PFSK-1 (cell line): ENCODE measurements around the gene CPSF2.

ENCODE experiments used
- FOXP2 ChIP-seq: optimal IDR thresholded peaks from 2 replicates; pipeline ENCODE3; 2011; ENCODE audit warnings: borderline replicate concordance, control low read depth, inconsistent platforms; ENCODE audit not compliant: insufficient read depth; ENCODE audit errors: extremely low read length, extremely low read depth
- POLR2AphosphoS5 ChIP-seq: IDR thresholded peaks from 2 replicates; pipeline ENCODE4 v1.6.1; 2012; ENCODE audit warnings: low read depth, mild to moderate bottlenecking, control low read depth, low read length, moderate library complexity
- SIN3A ChIP-seq: IDR thresholded peaks from 2 replicates; pipeline ENCODE4 v1.6.1; 2012; ENCODE audit warnings: mild to moderate bottlenecking, low read length, moderate library complexity, borderline replicate concordance; ENCODE audit not compliant: insufficient read depth
- TAF1 ChIP-seq: IDR thresholded peaks from 2 replicates; pipeline ENCODE4 v1.6.1; 2012; ENCODE audit warnings: low read length, control low read depth, borderline replicate concordance; ENCODE audit not compliant: insufficient read depth
- TF ChIP-seq, protein P1 (sequence below), 2 experiments: IDR thresholded peaks; 2 replicates each; pipeline versions ENCODE4 v1.6.1 to v1.8.0; 2011 to 2012; ENCODE audit warnings: low read depth in 2 of 2, low read length in 2 of 2, control low read depth in 1 of 2, inconsistent platforms in 1 of 2, mild to moderate bottlenecking in 1 of 2, moderate library complexity in 1 of 2; ENCODE audit not compliant: insufficient read depth in 1 of 2

Gene CPSF2

DNA sequence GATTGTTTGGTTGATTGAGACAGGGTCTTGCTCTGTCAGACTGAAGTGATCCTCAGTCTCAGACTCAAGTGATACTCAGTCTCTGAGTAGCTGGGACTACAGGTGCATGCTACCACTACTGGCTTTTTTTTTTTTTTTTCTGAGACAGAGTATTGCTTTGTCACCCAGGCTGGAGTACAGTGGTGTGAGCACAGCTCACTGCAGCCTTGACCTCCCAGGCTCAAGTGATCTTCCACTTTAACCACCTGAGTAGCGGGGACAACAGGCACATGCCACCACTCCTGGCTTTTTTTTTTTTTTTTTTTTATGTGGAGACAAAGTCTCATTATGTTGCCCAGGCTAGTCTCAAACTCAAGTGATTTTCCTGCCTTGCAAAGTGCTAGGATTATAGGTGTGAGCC is 31.8 kb downstream of the CPSF2 start:
- TF ChIP-seq POLR2AphosphoS5: no peak
- TF ChIP-seq, protein P1, sequence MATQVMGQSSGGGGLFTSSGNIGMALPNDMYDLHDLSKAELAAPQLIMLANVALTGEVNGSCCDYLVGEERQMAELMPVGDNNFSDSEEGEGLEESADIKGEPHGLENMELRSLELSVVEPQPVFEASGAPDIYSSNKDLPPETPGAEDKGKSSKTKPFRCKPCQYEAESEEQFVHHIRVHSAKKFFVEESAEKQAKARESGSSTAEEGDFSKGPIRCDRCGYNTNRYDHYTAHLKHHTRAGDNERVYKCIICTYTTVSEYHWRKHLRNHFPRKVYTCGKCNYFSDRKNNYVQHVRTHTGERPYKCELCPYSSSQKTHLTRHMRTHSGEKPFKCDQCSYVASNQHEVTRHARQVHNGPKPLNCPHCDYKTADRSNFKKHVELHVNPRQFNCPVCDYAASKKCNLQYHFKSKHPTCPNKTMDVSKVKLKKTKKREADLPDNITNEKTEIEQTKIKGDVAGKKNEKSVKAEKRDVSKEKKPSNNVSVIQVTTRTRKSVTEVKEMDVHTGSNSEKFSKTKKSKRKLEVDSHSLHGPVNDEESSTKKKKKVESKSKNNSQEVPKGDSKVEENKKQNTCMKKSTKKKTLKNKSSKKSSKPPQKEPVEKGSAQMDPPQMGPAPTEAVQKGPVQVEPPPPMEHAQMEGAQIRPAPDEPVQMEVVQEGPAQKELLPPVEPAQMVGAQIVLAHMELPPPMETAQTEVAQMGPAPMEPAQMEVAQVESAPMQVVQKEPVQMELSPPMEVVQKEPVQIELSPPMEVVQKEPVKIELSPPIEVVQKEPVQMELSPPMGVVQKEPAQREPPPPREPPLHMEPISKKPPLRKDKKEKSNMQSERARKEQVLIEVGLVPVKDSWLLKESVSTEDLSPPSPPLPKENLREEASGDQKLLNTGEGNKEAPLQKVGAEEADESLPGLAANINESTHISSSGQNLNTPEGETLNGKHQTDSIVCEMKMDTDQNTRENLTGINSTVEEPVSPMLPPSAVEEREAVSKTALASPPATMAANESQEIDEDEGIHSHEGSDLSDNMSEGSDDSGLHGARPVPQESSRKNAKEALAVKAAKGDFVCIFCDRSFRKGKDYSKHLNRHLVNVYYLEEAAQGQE (IDR thresholded peaks at IDR 0.05; ENCODE audit: insufficient read depth in 1 of 2, low read depth in 2 of 2, low read length in 2 of 2): no peak
- no peak for TF ChIP-seq TAF1
- TF ChIP-seq FOXP2: no peak
- no peak for TF ChIP-seq SIN3A

GRCh38 chr14:92154283-92154942 is 32.6 kb downstream of the CPSF2 start:
- TF ChIP-seq, protein P1 (IDR thresholded peaks at IDR 0.05; ENCODE audit: insufficient read depth in 1 of 2, low read depth in 2 of 2, low read length in 2 of 2): no peak
- TF ChIP-seq TAF1 (no peak), POLR2AphosphoS5 (no peak), SIN3A (no peak), FOXP2 (no peak)

GRCh38 chr14:92160619-92161018 is 38.9 kb downstream of the CPSF2 start:
- TF ChIP-seq POLR2AphosphoS5 (no peak), TAF1 (no peak), FOXP2 (no peak), SIN3A (no peak)
- TF ChIP-seq, protein P1 (IDR thresholded peaks at IDR 0.05; ENCODE audit: insufficient read depth in 1 of 2, low read depth in 2 of 2, low read length in 2 of 2): no peak

- TF ChIP-seq POLR2AphosphoS5: no peak
- no peak for TF ChIP-seq FOXP2
- TF ChIP-seq TAF1: no peak
- no peak for TF ChIP-seq SIN3A
These were observed 39.8 kb downstream of the CPSF2 start for GRCh38 chr14:92161521-92161920.

DNA sequence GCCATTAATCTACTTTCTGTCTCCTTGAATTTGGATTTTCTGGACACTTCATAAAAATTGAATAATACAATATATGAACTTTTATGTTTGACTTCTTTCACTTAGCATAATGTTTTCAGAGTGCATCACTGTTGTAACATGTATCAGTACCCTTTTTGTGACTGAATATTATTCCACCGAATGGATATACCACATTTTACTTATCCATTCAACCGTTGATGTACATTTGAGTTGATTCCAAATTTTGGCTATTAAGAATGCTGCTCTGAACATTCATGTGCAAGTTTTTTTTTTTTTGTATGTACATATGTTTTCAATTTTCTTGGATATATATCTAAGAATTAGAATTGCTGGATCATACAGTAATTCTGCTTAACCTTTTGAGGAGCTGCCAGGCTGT is 43.2 kb downstream of the CPSF2 start:
- no peak for TF ChIP-seq TAF1
- TF ChIP-seq FOXP2: no peak
- TF ChIP-seq POLR2AphosphoS5: no peak
- TF ChIP-seq SIN3A: no peak
- TF ChIP-seq, protein P1 (IDR thresholded peaks at IDR 0.05; ENCODE audit: insufficient read depth in 1 of 2, low read depth in 2 of 2, low read length in 2 of 2): no peak
